ENCODE measurements around the gene ELOA.

- TF ChIP-seq POLR2AphosphoS5 (IDR thresholded peaks at IDR 0.05) (no peak), CTCF (IDR thresholded peaks at IDR 0.05) (peak in 1 of 2 donors; percentile 53)
These were observed 8.0 kb downstream of the ELOA start for GRCh38 chr1:23751050-23751814.

All from suprapubic skin (tissue), 3 donors.